HG03108 (cell line): ENCODE measurements around the gene KIR3DL2.
"Not testable (repeated sequence)": the region's sequence is repeated elsewhere in the genome, so short reads cannot be mapped to it uniquely, and the experiment has no call there.

Experiments
- ATAC-seq: cut with Tn5 transposase; IDR thresholded peaks from one replicate; pipeline ENCODE4 v1.9.1; 2021; ENCODE audit warnings: moderate library complexity; ENCODE audit not compliant: unreplicated experiment

KIR3DL2 gene

GRCh38 chr19:54850061-54850640 lies at the start of gene KIR3DL2:
KIR3DL2 (plus strand) TSS chr19:54850443; CDS start chr19:54850476, 33 bp downstream.
- ATAC-seq, result not testable (repeated sequence)

DNA sequence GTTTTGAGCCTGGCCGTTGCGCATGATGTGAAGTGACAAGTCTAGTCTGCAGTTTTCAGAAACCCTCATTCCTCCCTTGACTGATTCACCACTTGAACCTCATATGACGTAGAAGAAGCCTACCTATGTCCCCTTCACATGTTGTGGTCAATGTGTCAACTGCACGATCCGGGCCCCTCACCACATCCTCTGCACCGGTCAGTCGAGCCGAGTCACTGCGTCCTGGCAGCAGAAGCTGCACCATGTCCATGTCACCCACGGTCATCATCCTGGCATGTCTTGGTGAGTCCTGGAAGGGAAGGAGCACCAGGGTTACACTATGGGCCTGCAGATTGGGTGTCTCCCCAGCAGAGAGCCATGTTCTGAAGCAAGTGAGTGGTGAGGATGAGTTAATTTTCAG lies 46.8 kb upstream of the KIR3DL2 start, which contains the start of gene KIR2DL4:
TSS of gene KIR2DL4 (plus strand) at position 201 of the 400 bp plus-strand sequence. CDS start at position 243, 42 bp downstream.
- ATAC-seq, result no peak

- ATAC-seq, result no peak
These were observed 46.1 kb upstream of the KIR3DL2 start for GRCh38 chr19:54804101-54804500.

- no peak for ATAC-seq
These were observed 45.7 kb upstream of the KIR3DL2 start for GRCh38 chr19:54804571-54804970.

- ATAC-seq, result no peak
These were observed 44.4 kb upstream of the KIR3DL2 start for GRCh38 chr19:54805665-54806515.

DNA sequence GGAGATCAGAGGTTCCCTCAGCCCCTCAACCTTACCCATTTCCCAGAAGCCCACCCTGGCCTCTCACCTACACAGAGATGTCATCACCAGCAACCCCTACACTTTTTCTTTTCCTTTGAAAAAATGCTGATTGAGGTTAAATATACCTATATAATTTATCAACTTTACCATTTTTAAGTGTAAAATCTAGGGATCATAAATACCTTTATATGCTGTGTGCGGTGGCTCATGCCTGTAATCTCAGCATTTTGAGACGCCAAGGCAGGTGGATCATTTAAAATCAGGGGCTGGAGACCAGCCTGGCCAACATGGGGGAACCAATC lies 43.8 kb upstream of the KIR3DL2 start:
- ATAC-seq, result no peak

GRCh38 chr19:54814571-54814970 lies 35.7 kb upstream of the KIR3DL2 start:
- not testable (repeated sequence) for ATAC-seq

DNA sequence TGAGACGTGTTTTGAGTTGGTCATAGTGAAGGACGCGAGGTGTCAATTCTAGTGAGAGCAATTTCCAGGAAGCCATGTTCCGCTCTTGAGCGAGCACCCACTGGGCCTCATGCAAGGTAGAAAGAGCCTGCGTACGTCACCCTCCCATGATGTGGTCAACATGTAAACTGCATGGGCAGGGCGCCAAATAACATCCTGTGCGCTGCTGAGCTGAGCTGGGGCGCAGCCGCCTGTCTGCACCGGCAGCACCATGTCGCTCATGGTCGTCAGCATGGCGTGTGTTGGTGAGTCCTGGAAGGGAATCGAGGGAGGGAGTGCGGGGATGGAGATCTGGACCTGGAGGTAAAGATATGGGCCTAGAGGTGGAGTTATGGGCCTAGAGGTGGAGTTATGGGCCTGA lies 34.0 kb upstream of the KIR3DL2 start, which contains the start of gene KIR3DL1:
TSS of gene KIR3DL1 (plus strand) at position 218 of the 400 bp plus-strand sequence.
- ATAC-seq, result not testable (repeated sequence)

DNA sequence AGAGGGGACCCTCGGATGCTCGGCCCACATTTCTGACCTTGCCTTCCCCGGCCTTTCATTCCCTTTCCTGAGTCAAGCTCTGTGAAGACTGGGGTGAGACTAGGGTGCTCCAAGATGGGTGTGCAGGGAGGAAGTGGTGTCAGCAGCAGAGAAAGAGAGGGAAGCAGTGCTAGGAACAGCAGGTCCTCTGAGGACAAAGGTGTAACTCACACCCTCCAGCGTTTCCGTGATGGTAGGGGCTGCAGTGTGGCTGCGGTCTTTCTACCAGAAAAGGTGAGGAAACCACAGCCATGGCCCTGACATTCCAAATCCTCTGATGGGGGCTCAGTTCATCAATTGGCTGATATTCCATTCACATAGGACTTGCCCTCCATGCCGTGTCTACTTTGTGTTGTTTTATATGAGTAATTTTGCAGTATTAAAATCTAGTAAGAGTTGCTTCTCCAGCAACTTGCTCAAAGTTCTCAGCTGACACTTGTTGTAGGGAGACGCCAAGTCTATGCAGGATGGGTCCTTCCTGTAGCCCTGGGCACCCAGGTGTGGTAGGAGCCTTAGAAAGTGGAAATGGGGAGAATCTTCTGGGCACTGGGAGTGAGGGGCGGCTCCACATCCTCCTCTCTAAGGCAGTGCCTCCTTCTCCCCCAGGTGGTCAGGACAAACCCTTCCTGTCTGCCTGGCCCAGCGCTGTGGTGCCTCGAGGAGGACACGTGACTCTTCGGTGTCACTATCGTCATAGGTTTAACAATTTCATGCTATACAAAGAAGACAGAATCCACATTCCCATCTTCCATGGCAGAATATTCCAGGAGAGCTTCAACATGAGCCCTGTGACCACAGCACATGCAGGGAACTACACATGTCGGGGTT lies 32.3 kb upstream of the KIR3DL2 start:
- ATAC-seq, result no peak

DNA sequence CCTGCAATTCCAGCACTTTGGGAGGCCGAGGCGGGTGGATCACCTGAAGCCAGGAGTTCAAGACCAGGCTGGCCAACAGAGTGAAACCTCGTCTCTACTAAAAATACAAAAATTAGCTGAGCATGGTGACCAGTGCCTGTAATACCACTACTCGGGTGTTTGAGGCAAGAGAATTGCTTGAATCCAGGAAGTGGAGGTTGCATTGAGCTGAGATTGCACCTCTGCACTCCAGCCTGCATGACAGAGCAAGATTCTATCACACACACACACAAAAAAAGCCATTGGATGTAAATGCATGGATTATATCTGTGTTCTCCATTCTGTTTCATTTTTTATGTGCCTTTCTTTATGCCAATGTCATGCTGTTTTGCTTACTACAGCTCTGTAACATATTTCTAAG lies 25.8 kb upstream of the KIR3DL2 start:
- not testable (repeated sequence) for ATAC-seq

DNA sequence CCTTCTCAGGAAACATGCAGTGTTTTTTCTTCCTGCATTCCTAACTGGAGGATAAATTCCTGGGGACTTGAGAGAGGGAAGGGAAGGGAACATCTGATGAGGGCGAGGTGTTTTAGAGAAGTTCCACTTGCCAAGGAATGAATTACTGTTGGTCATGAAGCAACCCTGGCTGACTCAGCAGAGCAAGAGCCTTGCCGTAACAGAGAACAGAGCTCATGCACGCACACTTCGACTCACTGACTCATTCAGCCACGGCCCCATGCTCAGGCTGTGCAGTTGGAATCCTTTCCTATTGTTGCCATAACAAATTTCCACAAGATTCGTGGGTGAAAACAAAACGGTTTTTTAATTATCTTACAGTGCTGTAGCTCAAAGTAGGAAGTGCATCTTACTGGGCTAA lies 24.9 kb upstream of the KIR3DL2 start:
- not testable (repeated sequence) for ATAC-seq

DNA sequence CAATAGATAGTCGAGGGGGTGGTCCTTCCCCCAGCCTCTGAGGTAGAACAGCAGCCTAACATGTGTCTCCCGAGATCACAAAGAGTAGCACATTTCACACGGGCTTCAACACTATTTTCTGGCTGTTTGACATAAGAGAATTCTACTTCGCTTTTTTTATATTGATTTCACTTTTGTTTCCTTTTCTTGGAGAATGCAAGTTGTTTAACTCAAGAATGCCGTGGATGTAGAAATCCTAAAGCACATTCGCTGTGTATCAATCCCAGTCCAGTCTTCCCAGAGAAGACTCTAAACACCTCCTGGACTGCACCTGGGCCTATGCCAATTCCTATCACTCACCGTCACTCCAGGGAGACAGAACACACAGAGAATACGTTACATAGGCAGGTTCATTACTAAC lies 22.2 kb upstream of the KIR3DL2 start:
- ATAC-seq, result not testable (repeated sequence)

GRCh38 chr19:54832496-54832895 lies 17.7 kb upstream of the KIR3DL2 start, which contains the start of gene KIR2DS4:
KIR2DS4 (plus strand) TSS chr19:54832676.
- not testable (repeated sequence) for ATAC-seq

GRCh38 chr19:54835126-54835525 lies 15.1 kb upstream of the KIR3DL2 start:
- not testable (repeated sequence) for ATAC-seq

- ATAC-seq, result not testable (repeated sequence)
These were observed 12.7 kb upstream of the KIR3DL2 start for GRCh38 chr19:54837522-54837921.

- not testable (repeated sequence) for ATAC-seq
These were observed 7.1 kb upstream of the KIR3DL2 start for GRCh38 chr19:54843171-54843570.

- ATAC-seq, result no peak
These were observed 687 bp downstream of the KIR3DL2 start for GRCh38 chr19:54850930-54851329.

DNA sequence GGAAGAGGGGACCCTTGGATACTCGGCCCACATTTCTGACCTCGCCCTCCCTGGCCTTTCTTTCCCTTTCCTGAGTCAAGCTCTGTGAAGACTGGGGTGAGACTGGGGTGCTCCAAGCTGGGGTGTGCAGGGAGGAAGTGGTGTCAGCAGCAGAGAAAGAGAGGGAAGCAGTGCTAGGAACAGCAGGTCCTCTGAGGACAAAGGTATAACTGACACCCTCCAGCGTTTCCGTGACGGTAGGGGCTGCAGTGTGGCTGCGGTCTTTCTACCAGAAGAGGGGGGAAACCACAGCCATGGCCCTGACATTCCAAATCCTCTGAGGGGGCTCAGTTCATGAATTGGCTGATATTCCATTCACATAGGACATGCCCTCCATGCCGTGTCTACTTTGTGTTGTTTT lies 1.1 kb downstream of the KIR3DL2 start:
- no peak for ATAC-seq

DNA sequence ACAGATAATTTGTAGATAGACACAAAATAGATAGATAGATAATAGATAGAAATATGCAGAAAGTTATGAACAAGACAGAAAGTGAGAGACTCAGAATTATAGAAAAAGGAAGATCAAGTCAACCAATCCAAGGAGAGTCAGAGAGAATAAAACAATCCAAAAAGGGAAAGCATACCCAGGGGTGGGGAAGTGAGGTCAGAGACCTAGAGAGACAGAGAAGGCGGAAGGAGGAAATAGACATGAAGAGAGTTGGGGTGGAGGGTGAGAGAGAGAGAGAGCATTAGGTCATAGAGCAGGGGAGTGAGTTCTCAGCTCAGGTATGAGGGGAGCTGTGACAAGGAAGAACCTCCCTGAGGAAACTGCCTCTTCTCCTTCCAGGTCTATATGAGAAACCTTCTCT lies 5.0 kb downstream of the KIR3DL2 start:
- not testable (repeated sequence) for ATAC-seq

GRCh38 chr19:54858476-54858875 lies 8.2 kb downstream of the KIR3DL2 start:
- ATAC-seq, result not testable (repeated sequence)

DNA sequence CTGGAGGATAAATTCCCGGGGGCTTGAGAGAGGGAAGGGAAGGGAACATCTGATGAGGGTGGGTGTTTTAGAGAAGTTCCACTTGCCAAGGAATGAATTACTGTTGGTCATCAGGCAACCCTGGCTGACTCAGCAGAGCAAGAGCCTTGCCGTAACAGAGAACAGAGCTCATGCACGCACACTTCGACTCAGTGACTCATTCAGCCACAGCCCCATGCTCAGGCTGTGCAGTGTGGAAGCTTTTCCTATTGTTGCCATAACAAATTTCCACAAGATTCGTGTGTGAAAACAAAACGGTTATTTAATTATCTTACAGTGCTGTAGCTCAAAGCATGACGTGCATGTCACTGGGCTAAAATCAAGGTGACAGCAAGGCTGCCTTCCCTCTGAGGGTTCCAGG lies 9.2 kb downstream of the KIR3DL2 start:
- not testable (repeated sequence) for ATAC-seq
